SH-SY5Y (cell line): Measurements from ENCODE around the gene ARF1.

Experiments used
- GATA2 ChIP-seq: IDR thresholded peaks from 2 replicates; pipeline ENCODE4 v1.6.1; 2011; ENCODE audit warnings: mild to moderate bottlenecking, low read depth, low read length
- GATA3 ChIP-seq: IDR thresholded peaks from 2 replicates; pipeline ENCODE4 v1.6.1; 2011; ENCODE audit warnings: low read depth, mild to moderate bottlenecking, low read length, moderate library complexity

- TF ChIP-seq GATA2 = no peak
- no peak for TF ChIP-seq GATA3
These were observed 14.1 kb upstream of the ARF1 start for GRCh38 chr1:228068359-228068758.
